Measurements from ENCODE around the gene SREBF2. TPM values are rescaled to one million over a fixed set of nuclear protein-coding genes. Genes with fewer than 3 reads are reported as not detected.
"Not testable (repeated sequence)": the region's sequence is repeated elsewhere in the genome, so short reads cannot be mapped to it uniquely, and the experiment has no call there.

SREBF2 gene
- total RNA-seq, 1 donor, result 47.9 TPM

- Histone ChIP-seq H3K4me3 (ENCODE audit: low read length) (no peak overlapping the region), H3K9me3 (ENCODE audit: low read depth, low read length) (no peaks in the 10 kb centered on the region), H3K4me1 (ENCODE audit: insufficient read depth, low read length) (peaks cover 60% of the 10 kb centered on the region), H3K27me3 (ENCODE audit: insufficient read depth, low read length) (no peaks in the 10 kb centered on the region)
These were observed 12.7 kb downstream of the SREBF2 start for GRCh38 chr22:41845380-41846267.

- no peaks in the 10 kb centered on the region for H3K9me3 ChIP-seq (ENCODE audit: low read depth, low read length)
- no peak overlapping the region for H3K4me3 ChIP-seq (ENCODE audit: low read length)
- no peaks in the 10 kb centered on the region for H3K27me3 ChIP-seq (ENCODE audit: insufficient read depth, low read length)
- peaks cover 60% of the 10 kb centered on the region for H3K4me1 ChIP-seq (ENCODE audit: insufficient read depth, low read length)
These were observed 13.5 kb downstream of the SREBF2 start for GRCh38 chr22:41846268-41846987.

GRCh38 chr22:41847300-41847699 is 14.4 kb downstream of the SREBF2 start:
- Histone ChIP-seq H3K9me3 (ENCODE audit: low read depth, low read length) (no peaks in the 10 kb centered on the region), H3K27me3 (ENCODE audit: insufficient read depth, low read length) (no peaks in the 10 kb centered on the region), H3K4me3 (ENCODE audit: low read length) (no peak overlapping the region), H3K4me1 (ENCODE audit: insufficient read depth, low read length) (peaks cover 60% of the 10 kb centered on the region)

GRCh38 chr22:41848468-41848867 is 15.6 kb downstream of the SREBF2 start:
- H3K4me1 ChIP-seq (ENCODE audit: insufficient read depth, low read length), result peaks cover 52% of the 10 kb centered on the region
- H3K4me3 ChIP-seq (ENCODE audit: low read length), result no peak overlapping the region
- no peaks in the 10 kb centered on the region for H3K9me3 ChIP-seq (ENCODE audit: low read depth, low read length)
- no peaks in the 10 kb centered on the region for H3K27me3 ChIP-seq (ENCODE audit: insufficient read depth, low read length)

- no peaks in the 10 kb centered on the region for H3K27me3 ChIP-seq (ENCODE audit: insufficient read depth, low read length)
- H3K9me3 ChIP-seq (ENCODE audit: low read depth, low read length), result no peaks in the 10 kb centered on the region
- peaks cover 46% of the 10 kb centered on the region for H3K4me1 ChIP-seq (ENCODE audit: insufficient read depth, low read length)
- H3K4me3 ChIP-seq (ENCODE audit: low read length), result no peak overlapping the region
These were observed 23.6 kb downstream of the SREBF2 start for GRCh38 chr22:41856469-41856868.

GRCh38 chr22:41857155-41857859 is 24.4 kb downstream of the SREBF2 start:
- Histone ChIP-seq H3K9me3 (ENCODE audit: low read depth, low read length) (no peaks in the 10 kb centered on the region), H3K4me1 (ENCODE audit: insufficient read depth, low read length) (peaks cover 55% of the 10 kb centered on the region), H3K27me3 (ENCODE audit: insufficient read depth, low read length) (no peaks in the 10 kb centered on the region), H3K4me3 (ENCODE audit: low read length) (no peak overlapping the region)

- H3K4me1 ChIP-seq (ENCODE audit: insufficient read depth, low read length), result peaks cover 60% of the 10 kb centered on the region
- H3K4me3 ChIP-seq (ENCODE audit: low read length), result no peak overlapping the region
- H3K9me3 ChIP-seq (ENCODE audit: low read depth, low read length), result no peaks in the 10 kb centered on the region
- H3K27me3 ChIP-seq (ENCODE audit: insufficient read depth, low read length), result no peaks in the 10 kb centered on the region
These were observed 24.9 kb downstream of the SREBF2 start for GRCh38 chr22:41857860-41858199.

GRCh38 chr22:41862160-41862529 is 29.2 kb downstream of the SREBF2 start:
- no peak overlapping the region for H3K4me3 ChIP-seq (ENCODE audit: low read length)
- peaks cover 59% of the 10 kb centered on the region for H3K4me1 ChIP-seq (ENCODE audit: insufficient read depth, low read length)
- no peaks in the 10 kb centered on the region for H3K27me3 ChIP-seq (ENCODE audit: insufficient read depth, low read length)
- no peaks in the 10 kb centered on the region for H3K9me3 ChIP-seq (ENCODE audit: low read depth, low read length)

GRCh38 chr22:41862530-41863266 is 29.8 kb downstream of the SREBF2 start:
- Histone ChIP-seq H3K9me3 (ENCODE audit: low read depth, low read length) (no peaks in the 10 kb centered on the region), H3K4me1 (ENCODE audit: insufficient read depth, low read length) (peaks cover 54% of the 10 kb centered on the region), H3K27me3 (ENCODE audit: insufficient read depth, low read length) (no peaks in the 10 kb centered on the region), H3K4me3 (ENCODE audit: low read length) (no peak overlapping the region)

GRCh38 chr22:41863472-41863871 is 30.6 kb downstream of the SREBF2 start:
- H3K4me1 ChIP-seq (ENCODE audit: insufficient read depth, low read length), result peaks cover 50% of the 10 kb centered on the region
- no peak overlapping the region for H3K4me3 ChIP-seq (ENCODE audit: low read length)
- H3K9me3 ChIP-seq (ENCODE audit: low read depth, low read length), result no peaks in the 10 kb centered on the region
- no peaks in the 10 kb centered on the region for H3K27me3 ChIP-seq (ENCODE audit: insufficient read depth, low read length)

- Histone ChIP-seq H3K4me1 (ENCODE audit: insufficient read depth, low read length) (peaks cover 9% of the 10 kb centered on the region), H3K27me3 (ENCODE audit: insufficient read depth, low read length) (no peaks in the 10 kb centered on the region), H3K4me3 (ENCODE audit: low read length) (no peak overlapping the region), H3K9me3 (ENCODE audit: low read depth, low read length) (no peaks in the 10 kb centered on the region)
These were observed 35.7 kb downstream of the SREBF2 start for GRCh38 chr22:41868556-41868955.

- not testable (repeated sequence) for H3K27me3 ChIP-seq (ENCODE audit: insufficient read depth, low read length); H3K9me3 ChIP-seq (ENCODE audit: low read depth, low read length); H3K4me3 ChIP-seq (ENCODE audit: low read length); H3K4me1 ChIP-seq (ENCODE audit: insufficient read depth, low read length)
These were observed 37.2 kb downstream of the SREBF2 start for GRCh38 chr22:41870081-41870480.

GRCh38 chr22:41870786-41871185 is 37.9 kb downstream of the SREBF2 start:
- Histone ChIP-seq H3K4me3 (ENCODE audit: low read length) (no peak overlapping the region), H3K27me3 (ENCODE audit: insufficient read depth, low read length) (no peaks in the 10 kb centered on the region), H3K4me1 (ENCODE audit: insufficient read depth, low read length) (peaks cover 5% of the 10 kb centered on the region), H3K9me3 (ENCODE audit: low read depth, low read length) (no peaks in the 10 kb centered on the region)

GRCh38 chr22:41873391-41873790 is 40.5 kb downstream of the SREBF2 start:
- Histone ChIP-seq H3K4me3 (ENCODE audit: low read length) (no peak overlapping the region), H3K27me3 (ENCODE audit: insufficient read depth, low read length) (no peaks in the 10 kb centered on the region), H3K9me3 (ENCODE audit: low read depth, low read length) (no peaks in the 10 kb centered on the region), H3K4me1 (ENCODE audit: insufficient read depth, low read length) (peaks cover 5% of the 10 kb centered on the region)

- no peaks in the 10 kb centered on the region for H3K9me3 ChIP-seq (ENCODE audit: low read depth, low read length)
- no peaks in the 10 kb centered on the region for H3K27me3 ChIP-seq (ENCODE audit: insufficient read depth, low read length)
- peaks cover 5% of the 10 kb centered on the region for H3K4me1 ChIP-seq (ENCODE audit: insufficient read depth, low read length)
- no peak overlapping the region for H3K4me3 ChIP-seq (ENCODE audit: low read length)
These were observed 41.2 kb downstream of the SREBF2 start for GRCh38 chr22:41874090-41874489.

All from mononuclear cell (primary cell).